IMR-90 (cell line): ENCODE measurements around the gene ZNF136. TPM values are rescaled to one million over a fixed set of nuclear protein-coding genes. Genes with fewer than 3 reads are reported as not detected.

ENCODE experiments used
- ATAC-seq: fragments of 200-7000 bp; cut with Tn5 transposase; 2 replicates; pipeline ENCODE4 v1.9.1; 2020; ENCODE audit warnings: low read depth, mild to moderate bottlenecking, moderate library complexity
- BruUV-seq: library from RNA; stranded (reverse); fragments of 400-500 nt; replicated peaks from 2 replicates; lab custom pipeline; 2021; lab: Mats Ljungman, UMichigan
- CTCF ChIA-PET: fragments of 300-600 bp; formaldehyde crosslinking; extraction: SDS; loops from one replicate; lab custom pipeline; 2021; ENCODE audit warnings: antibody characterized with exemption; lab: Yijun Ruan, JAX
- POLR2A ChIA-PET: fragments of 300-600 bp; sonication (Branson Sonifier 250); formaldehyde crosslinking; loops from one replicate; lab custom pipeline; 2022; ENCODE audit warnings: antibody characterized with exemption; ENCODE audit not compliant: unreplicated experiment; lab: Charles Lee
- DNase-seq: peaks from one replicate; pipeline ENCODE4 v3.0.0; 2013
- H2AFZ ChIP-seq: replicated peaks from 2 replicates; pipeline ENCODE3; 2013; ENCODE audit warnings: low read length, mild to moderate bottlenecking; ENCODE audit not compliant: poor library complexity
- H2AK5ac ChIP-seq: 2 replicates; pipeline ENCODE4 v1.6.1; 2013; ENCODE audit warnings: low read depth, low read length, inconsistent platforms
- H2AK9ac ChIP-seq: replicated peaks from 2 replicates; pipeline ENCODE3; 2013; ENCODE audit warnings: mild to moderate bottlenecking, low read depth, low read length, moderate library complexity; ENCODE audit not compliant: poor library complexity
- H2BK120ac ChIP-seq: 2 replicates; pipeline ENCODE4 v1.6.1; 2013; ENCODE audit warnings: low read depth, low read length, inconsistent platforms
- H2BK15ac ChIP-seq: 3 replicates; pipeline ENCODE4 v1.6.1; 2013; ENCODE audit warnings: low read depth, low read length, inconsistent platforms
- H2BK20ac ChIP-seq: 2 replicates; pipeline ENCODE4 v1.6.1; 2013; ENCODE audit warnings: low read depth, mild to moderate bottlenecking, inconsistent platforms, low read length, moderate library complexity
- H2BK5ac ChIP-seq: 2 replicates; pipeline ENCODE4 v1.6.1; 2013; ENCODE audit warnings: mild to moderate bottlenecking, low read depth, low read length, inconsistent platforms; ENCODE audit not compliant: poor library complexity, severe bottlenecking
- H3K14ac ChIP-seq: replicated peaks from 2 replicates; pipeline ENCODE4 v1.6.1; 2013; ENCODE audit warnings: low read depth, low read length, inconsistent platforms
- H3K18ac ChIP-seq: 2 replicates; pipeline ENCODE4 v1.6.1; 2013; ENCODE audit warnings: low read depth, low read length, control low read depth
- H3K23ac ChIP-seq: 2 replicates; pipeline ENCODE4 v1.6.1; 2013; ENCODE audit warnings: low read depth, low read length, inconsistent platforms
- H3K27ac ChIP-seq: 2 replicates; pipeline ENCODE4 v1.5.1; 2013; ENCODE audit warnings: mild to moderate bottlenecking, control low read depth, low read length; ENCODE audit not compliant: insufficient read depth
- H3K27me3 ChIP-seq: 2 replicates; pipeline ENCODE4 v1.6.1; 2013; ENCODE audit warnings: low read length; ENCODE audit not compliant: control insufficient read depth, insufficient read depth
- H3K36me3 ChIP-seq: 2 replicates; pipeline ENCODE4 v1.6.1; 2013; ENCODE audit warnings: low read length, mixed read lengths; ENCODE audit not compliant: control insufficient read depth, insufficient read depth
- H3K4ac ChIP-seq: 2 replicates; pipeline ENCODE4 v1.6.1; 2013; ENCODE audit warnings: low read depth, low read length, inconsistent platforms
- H3K4me1 ChIP-seq: 2 replicates; pipeline ENCODE4 v1.6.1; 2013; ENCODE audit warnings: low read length, mixed read lengths; ENCODE audit not compliant: control insufficient read depth, insufficient read depth
- H3K4me2 ChIP-seq: 2 replicates; pipeline ENCODE4 v1.6.1; 2013; ENCODE audit warnings: low read depth, mild to moderate bottlenecking, control low read depth, low read length, moderate library complexity
- H3K4me3 ChIP-seq: 2 replicates; pipeline ENCODE4 v1.5.1; 2013; ENCODE audit warnings: low read depth, mild to moderate bottlenecking, control low read depth, low read length, moderate library complexity; ENCODE audit not compliant: insufficient read depth
- H3K56ac ChIP-seq: 2 replicates; pipeline ENCODE4 v1.6.1; 2013; ENCODE audit warnings: low read length, inconsistent platforms; ENCODE audit not compliant: insufficient read depth; ENCODE audit errors: extremely low read depth
- H3K79me1 ChIP-seq, 2 experiments: 2 replicates each; pipeline ENCODE4 v1.6.1; 2013; ENCODE audit warnings: low read length in 2 of 2, inconsistent platforms in 1 of 2, low read depth in 1 of 2
- H3K9ac ChIP-seq: 2 replicates; pipeline ENCODE4 v1.6.1; 2013; ENCODE audit warnings: low read depth, low read length, control low read depth
- H3K9me1 ChIP-seq: 2 replicates; pipeline ENCODE4 v1.6.1; 2013; ENCODE audit warnings: low read length, inconsistent platforms; ENCODE audit not compliant: insufficient read depth
- H3K9me3 ChIP-seq: 2 replicates; pipeline ENCODE4 v1.6.1; 2013; ENCODE audit warnings: low read length; ENCODE audit not compliant: control insufficient read depth, insufficient read depth
- H4K20me1 ChIP-seq: 2 replicates; pipeline ENCODE4 v1.6.1; 2013; ENCODE audit warnings: low read length, inconsistent platforms; ENCODE audit not compliant: insufficient read depth
- H4K5ac ChIP-seq: 2 replicates; pipeline ENCODE4 v1.6.1; 2013; ENCODE audit warnings: mild to moderate bottlenecking, low read depth, low read length, control low read depth
- H4K8ac ChIP-seq, 2 experiments: 2 replicates each; pipeline ENCODE4 v1.6.1; 2013; ENCODE audit warnings: low read depth in 2 of 2, low read length in 2 of 2, control low read depth in 1 of 2, inconsistent platforms in 1 of 2
- H4K91ac ChIP-seq: 2 replicates; pipeline ENCODE4 v1.6.1; 2013; ENCODE audit warnings: low read depth, low read length, inconsistent platforms; ENCODE audit not compliant: insufficient read depth
- ELK1 ChIP-seq: fragments of 150-350 bp; IDR thresholded peaks from 2 replicates; pipeline ENCODE4 v1.6.1; 2016; ENCODE audit warnings: low read depth, mild to moderate bottlenecking, low read length, moderate library complexity, borderline replicate concordance
- MAZ ChIP-seq: IDR thresholded peaks from 2 replicates; pipeline ENCODE4 v1.6.1; 2012; ENCODE audit warnings: low read depth, mild to moderate bottlenecking, low read length, improper control_type of control experiment, moderate library complexity, borderline replicate concordance
- MXI1 ChIP-seq: IDR thresholded peaks from 2 replicates; pipeline ENCODE4 v1.6.1; 2012; ENCODE audit warnings: low read depth, mild to moderate bottlenecking, low read length, moderate library complexity, borderline replicate concordance
- NFE2L2 ChIP-seq: fragments of 150-350 bp; IDR thresholded peaks from 2 replicates; pipeline ENCODE4 v1.6.1; 2016; ENCODE audit warnings: low read depth, mild to moderate bottlenecking, low read length
- POLR2A ChIP-seq: IDR thresholded peaks from 2 replicates; pipeline ENCODE4 v1.6.1; 2012; ENCODE audit warnings: mild to moderate bottlenecking, low read depth, low read length
- WGBS, 2 experiments: methylation state at CpG; one replicate each; pipeline versions ENCODE4 v1.1.5 to v1.1.7; 2013; ENCODE audit warnings: missing lambda C conversion rate in 2 of 2; ENCODE audit not compliant: insufficient read length in 1 of 2; ENCODE audit errors: extremely low coverage in 2 of 2; 5-methylcytosine and 5-hydroxymethylcytosine counted together
- dilution Hi-C: fragments of 300-500 bp; cut with HindIII; formaldehyde crosslinking; loops from one replicate; pipeline ENCODE4 v1.14.3; 2018; ENCODE audit warnings: low sequenced_read_pairs; ENCODE audit not compliant: unreplicated experiment
- in situ Hi-C: fragments of 300-500 bp; cut with MboI; formaldehyde crosslinking; loops from 3 replicates; pipeline ENCODE4 v1.14.3; 2019; ENCODE audit warnings: low sequenced_read_pairs, inconsistent platforms, mixed read lengths
- intact Hi-C: fragments of 100-400 bp; cut with micrococcal nuclease; formaldehyde crosslinking; loops from 2 replicates; pipeline ENCODE4 v1.10.0; 2022
- polyA plus RNA-seq, 3 experiments: library from polyadenylated mRNA; depleted of rRNA; stranded (reverse); fragments of >200 nt; gene quantifications; 2 replicates each; pipeline ENCODE4 v1.2.3, GENCODE V29; 2012; ENCODE audit warnings: low replicate concordance in 1 of 3
- total RNA-seq: library from RNA; depleted of rRNA; stranded (reverse); fragments of >200 nt; gene quantifications from 2 replicates; pipeline ENCODE4 v1.2.3, GENCODE V29; 2012

Gene ZNF136
- total and polyA plus RNA-seq, 2 of the 4 experiments (the other 2 are of a cell fraction), result 1.9 to 6.8 TPM

GRCh38 chr19:12139269-12139668, 23.6 kb upstream of the ZNF136 start (continued):
- no peak for TF ChIP-seq ELK1

- Histone ChIP-seq H4K8ac (peak within 1 kb of the TSS in 1 of 2 experiments; percentile 70; a peak in 2 of 4 replicates), H3K36me3 (peaks cover 23% of the 10 kb centered on the region), H3K4me2 (peak within 1 kb of the TSS; percentile 96), H3K4me3 (peak within 1 kb of the TSS; percentile 96), H2BK20ac (no peak within 1 kb of the TSS), H2BK120ac (no peak within 1 kb of the TSS), H2BK5ac (peak within 1 kb of the TSS; percentile 60), H3K23ac (0 out of 2 replicates have a peak within 1 kb of the TSS, but pooled peaks have one; percentile 25), H2AK9ac (peak within 1 kb of the TSS; percentile 85), H3K9ac (peak within 1 kb of the TSS; percentile 71), H4K5ac (no peak within 1 kb of the TSS), H2AK5ac (peak within 1 kb of the TSS; percentile 6; the same call in 1 of the 2 replicates), H2BK15ac (no peak within 1 kb of the TSS), H3K27me3 (no peaks in the 10 kb centered on the region), H3K27ac (peak within 1 kb of the TSS; percentile 82), H4K91ac (no peak within 1 kb of the TSS), H3K4ac (peak within 1 kb of the TSS; percentile 30; the same call in 1 of the 2 replicates), H3K9me3 (peaks cover 16% of the 10 kb centered on the region), H3K56ac (peak within 1 kb of the TSS; percentile 7), H3K9me1 (no peaks in the 10 kb centered on the region), H4K20me1 (0 out of 2 replicates have a peak, but pooled peaks cover 2% of the 10 kb centered on the region), H2AFZ (peak within 1 kb of the TSS; percentile 96), H3K14ac (0 out of 2 replicates have a peak within 1 kb of the TSS, but pooled peaks have one; percentile 30), H3K4me1 (peaks cover 3% of the 10 kb centered on the region; the same call in 1 of the 2 replicates), H3K18ac (no peak within 1 kb of the TSS; the same call in 1 of the 2 replicates), H3K79me1 (peaks cover 16 to 21% of the 10 kb centered on the region in 2 experiments)
- DNase-seq (peak; percentile 91), ATAC-seq (peak; percentile 98)
- ChIA-PET CTCF (interaction anchor here (0.8 to 2.4 kb wide), 7 partner anchors 16 to 342 kb away, joined by 3 to 22 read pairs (median 6); partner anchors contain the start of gene ZNF625), POLR2A (interaction anchor here (0.8 kb wide), 1 partner anchor 10 kb away, joined by 3 read pairs; no protein-coding TSS in a partner anchor)
- BruUV-seq, result no TSS peak
- intact Hi-C loops (loop anchor here (1.0 to 5.0 kb wide), 4 partner anchors 81 to 438 kb away; no protein-coding TSS in a partner anchor), in situ Hi-C loops (loop anchor here (5.0 kb wide), 2 partner anchors 83 to 258 kb away; no protein-coding TSS in a partner anchor), dilution Hi-C loops (no loop called here)
- peak; percentile 66 for TF ChIP-seq POLR2A
- peak; percentile 26; the same call in 1 of the 2 replicates for TF ChIP-seq MAZ
- TF ChIP-seq NFE2L2, result no peak
- peak; percentile 9; the same call in 1 of the 2 replicates for TF ChIP-seq MXI1
- 8% methylated on average over 7 of the region's 49 CpGs; no CpG with 5 or more reads in 1 of the 2 experiments for WGBS, 2 experiments
Observed at GRCh38 chr19:12139885-12140544, 22.9 kb upstream of the ZNF136 start, which contains the start of gene ZNF20. Gene ZNF20, minus strand, starts transcription at chr19:12140350. Its CDS starts 168 bp downstream, at chr19:12140182.
